Fibroblast of lung (primary cell): ENCODE results near the gene TGFB1. TPM values are rescaled to one million over a fixed set of nuclear protein-coding genes. Genes with fewer than 3 reads are reported as not detected.

Source experiments
- DNase-seq, 2 donors: peaks; one replicate each; pipeline versions ENCODE4 v3.0.0 to v3.0.0-alpha.2; 2010; ENCODE audit warnings: low read depth in 2 of 2
- H2AFZ ChIP-seq: 2 replicates; pipeline ENCODE4 v1.5.1; 2012; ENCODE audit warnings: low read length, control low read depth, inconsistent platforms
- H3K27ac ChIP-seq: 2 replicates; pipeline ENCODE4 v1.5.1; 2011; ENCODE audit warnings: low read length, control low read depth; ENCODE audit not compliant: insufficient read depth
- H3K27me3 ChIP-seq: 2 replicates; pipeline ENCODE4 v1.5.1; 2011; ENCODE audit warnings: mild to moderate bottlenecking, low read length; ENCODE audit not compliant: control insufficient read depth, insufficient read depth
- H3K36me3 ChIP-seq: 2 replicates; pipeline ENCODE4 v1.5.1; 2011; ENCODE audit warnings: low read length; ENCODE audit not compliant: control insufficient read depth, insufficient read depth
- H3K4me1 ChIP-seq: 2 replicates; pipeline ENCODE4 v1.5.1; 2011; ENCODE audit warnings: low read length; ENCODE audit not compliant: control insufficient read depth, insufficient read depth; ENCODE audit errors: extremely low read depth
- H3K4me2 ChIP-seq: 2 replicates; pipeline ENCODE4 v1.5.1; 2011; ENCODE audit warnings: low read length, control low read depth; ENCODE audit not compliant: insufficient read depth; ENCODE audit errors: extremely low read depth
- H3K4me3 ChIP-seq, 4 experiments: fragments of 200-600 bp in 1 of 4; sonication (generic) in 1 of 4; replicated peaks in 1 of 4; 2 replicates each; pipeline ENCODE4 v1.5.1; 2011 to 2016; ENCODE audit warnings: low read length in 4 of 4, low read depth in 3 of 4, mild to moderate bottlenecking in 3 of 4, control low read depth in 2 of 4, inconsistent platforms in 1 of 4, mixed read lengths in 1 of 4; ENCODE audit not compliant: insufficient read depth in 1 of 4; ENCODE audit errors: control extremely low read depth in 1 of 4
- H3K79me2 ChIP-seq: 2 replicates; pipeline ENCODE4 v1.5.1; 2012; ENCODE audit warnings: mild to moderate bottlenecking, low read length, inconsistent platforms; ENCODE audit not compliant: control insufficient read depth, insufficient read depth
- H3K9ac ChIP-seq: 2 replicates; pipeline ENCODE4 v1.5.1; 2011; ENCODE audit warnings: mild to moderate bottlenecking, low read length, control low read depth; ENCODE audit not compliant: insufficient read depth
- H3K9me3 ChIP-seq: 2 replicates; pipeline ENCODE4 v1.5.1; 2012; ENCODE audit warnings: low read depth, low read length; ENCODE audit not compliant: control insufficient read depth, insufficient read depth
- H4K20me1 ChIP-seq: 2 replicates; pipeline ENCODE4 v1.5.1; 2011; ENCODE audit warnings: low read length; ENCODE audit not compliant: control insufficient read depth, insufficient read depth; ENCODE audit errors: extremely low read depth
- CTCF ChIP-seq, 2 donors: IDR thresholded peaks in 1 of 2; conservative IDR thresholded peaks in 1 of 2; 1 replicate in 1 of 2; 2 replicates in 1 of 2; pipeline ENCODE4 v1.5.1; 2011 to 2012; ENCODE audit warnings: low read length in 2 of 2, control low read depth in 1 of 2, inconsistent platforms in 1 of 2, low read depth in 1 of 2, mild to moderate bottlenecking in 1 of 2
- EZH2 ChIP-seq: IDR thresholded peaks from 2 replicates; pipeline ENCODE4 v1.5.1; 2012; ENCODE audit warnings: low read length, control low read depth, mild to moderate bottlenecking; ENCODE audit errors: missing control alignments
- polyA plus RNA-seq, 2 donors: library from polyadenylated mRNA; depleted of rRNA in 1 of 2; stranded (reverse) in 1 of 2; unstranded in 1 of 2; fragments of >200 nt; gene quantifications; 2 replicates each; pipeline ENCODE4 v1.2.1, GENCODE V29; 2011 to 2012; ENCODE audit warnings: missing spikeins in 1 of 2
- total RNA-seq: library from RNA; depleted of rRNA; stranded (reverse); fragments of >200 nt; gene quantifications from 2 replicates; pipeline ENCODE4 v1.2.1, GENCODE V29; 2014

The TGFB1 gene
- total and polyA plus RNA-seq, 2 donors (not counting 1 experiment from before 2014, with no cell fraction given): 4.2 to 14.4 TPM

GRCh38 chr19:41303954-41304353 is 49.8 kb downstream of the TGFB1 start:
- Histone ChIP-seq H3K9me3 (no peaks in the 10 kb centered on the region), H3K79me2 (peaks cover 4% of the 10 kb centered on the region), H3K4me3 (no peak overlapping the region), H2AFZ (no peak overlapping the region), H3K4me1 (peaks cover 15% of the 10 kb centered on the region), H3K27ac (no peak overlapping the region), H4K20me1 (no peaks in the 10 kb centered on the region), H3K36me3 (peaks cover 28% of the 10 kb centered on the region), H3K9ac (no peak overlapping the region), H3K27me3 (no peaks in the 10 kb centered on the region), H3K4me2 (no peak overlapping the region)
- TF ChIP-seq EZH2 (no peak), CTCF (conservative IDR thresholded peaks at IDR 0.05 in 1 of 2, IDR thresholded peaks at IDR 0.05 in 1 of 2; ENCODE audit: low read depth in 1 of 2, low read length in 2 of 2) (no peak)
- no peak for DNase-seq

GRCh38 chr19:41302624-41303351 is 50.9 kb downstream of the TGFB1 start:
- Histone ChIP-seq H4K20me1 (no peaks in the 10 kb centered on the region), H3K9ac (no peak overlapping the region), H3K4me2 (no peak overlapping the region), H3K79me2 (peaks cover 4% of the 10 kb centered on the region), H3K9me3 (no peaks in the 10 kb centered on the region), H3K4me3 (no peak overlapping the region), H2AFZ (no peak overlapping the region), H3K4me1 (peaks cover 21% of the 10 kb centered on the region), H3K36me3 (peaks cover 31% of the 10 kb centered on the region), H3K27ac (no peak overlapping the region), H3K27me3 (no peaks in the 10 kb centered on the region)
- DNase-seq: no peak
- TF ChIP-seq CTCF (conservative IDR thresholded peaks at IDR 0.05 in 1 of 2, IDR thresholded peaks at IDR 0.05 in 1 of 2; ENCODE audit: low read depth in 1 of 2, low read length in 2 of 2) (no peak), EZH2 (no peak)

- Histone ChIP-seq H3K9ac (no peak overlapping the region), H3K9me3 (no peaks in the 10 kb centered on the region), H3K4me2 (no peak overlapping the region), H3K4me1 (peaks cover 30% of the 10 kb centered on the region), H3K27ac (no peak overlapping the region), H3K36me3 (peaks cover 32% of the 10 kb centered on the region), H3K27me3 (no peaks in the 10 kb centered on the region), H3K4me3 (no peak overlapping the region), H2AFZ (no peak overlapping the region), H4K20me1 (no peaks in the 10 kb centered on the region), H3K79me2 (peaks cover 7% of the 10 kb centered on the region)
- DNase-seq: no peak
- TF ChIP-seq EZH2 (no peak), CTCF (conservative IDR thresholded peaks at IDR 0.05 in 1 of 2, IDR thresholded peaks at IDR 0.05 in 1 of 2; ENCODE audit: low read depth in 1 of 2, low read length in 2 of 2) (no peak)
Observed at GRCh38 chr19:41300555-41300954, 53.2 kb downstream of the TGFB1 start.
